Measurements from ENCODE around the gene IVNS1ABP. TPM values are rescaled to one million over a fixed set of nuclear protein-coding genes. Genes with fewer than 3 reads are reported as not detected.

IVNS1ABP gene
- total RNA-seq, 4 donors from 2014 or later = 18.3 to 38.1 (median 32.3) TPM

GRCh38 chr1:185280589-185280988 lies 36.5 kb downstream of the IVNS1ABP start:
- H3K4me1 ChIP-seq = no peaks in the 10 kb centered on the region
- no peak overlapping the region for H3K4me3 ChIP-seq
- intact Hi-C loops (cut with DNase I; ENCODE audit: low total_unique reads) = no loop called here
- DNase-seq = no peak
- no peaks in the 10 kb centered on the region for H3K27me3 ChIP-seq
- ATAC-seq = no peak
- in situ Hi-C loops (cut with MboI; ENCODE audit: low sequenced_read_pairs in 4 of 4) = loop anchor here in 1 of 4 donors (25.0 kb wide), 1 partner anchor 1082 kb away; no protein-coding TSS in a partner anchor
- no peak overlapping the region for H3K27ac ChIP-seq
- H3K9me3 ChIP-seq = no peaks in the 10 kb centered on the region
- TF ChIP-seq CTCF (IDR thresholded peaks at IDR 0.05 in 4 of 5, conservative IDR thresholded peaks at IDR 0.05 in 1 of 5) = no peak
- no peak for TF ChIP-seq POLR2A (IDR thresholded peaks at IDR 0.05)
- H3K36me3 ChIP-seq = no peaks in the 10 kb centered on the region

GRCh38 chr1:185279571-185279970 lies 37.5 kb downstream of the IVNS1ABP start:
- no peak for DNase-seq
- Histone ChIP-seq H3K36me3 (no peaks in the 10 kb centered on the region), H3K4me1 (no peaks in the 10 kb centered on the region), H3K9me3 (no peaks in the 10 kb centered on the region), H3K27ac (no peak overlapping the region), H3K27me3 (no peaks in the 10 kb centered on the region), H3K4me3 (no peak overlapping the region)
- in situ Hi-C loops (cut with MboI; ENCODE audit: low sequenced_read_pairs in 4 of 4) = loop anchor here in 1 of 4 donors (25.0 kb wide), 1 partner anchor 1083 kb away; no protein-coding TSS in a partner anchor
- no peak for TF ChIP-seq CTCF (IDR thresholded peaks at IDR 0.05 in 4 of 5, conservative IDR thresholded peaks at IDR 0.05 in 1 of 5)
- TF ChIP-seq POLR2A (IDR thresholded peaks at IDR 0.05) = no peak
- intact Hi-C loops (cut with DNase I; ENCODE audit: low total_unique reads) = no loop called here
- ATAC-seq = no peak

GRCh38 chr1:185271921-185272320 lies 45.1 kb downstream of the IVNS1ABP start:
- Histone ChIP-seq H3K4me3 (no peak overlapping the region), H3K4me1 (no peaks in the 10 kb centered on the region), H3K27ac (no peak overlapping the region), H3K9me3 (no peaks in the 10 kb centered on the region), H3K36me3 (no peaks in the 10 kb centered on the region), H3K27me3 (no peaks in the 10 kb centered on the region)
- ATAC-seq (no peak), DNase-seq (no peak)
- TF ChIP-seq CTCF (IDR thresholded peaks at IDR 0.05 in 4 of 5, conservative IDR thresholded peaks at IDR 0.05 in 1 of 5) (no peak), POLR2A (IDR thresholded peaks at IDR 0.05) (no peak)
- in situ Hi-C loops (cut with MboI; ENCODE audit: low sequenced_read_pairs in 4 of 4) = no loop called here
- intact Hi-C loops (cut with DNase I; ENCODE audit: low total_unique reads) = no loop called here

- H3K36me3 ChIP-seq = no peaks in the 10 kb centered on the region
- TF ChIP-seq CTCF (IDR thresholded peaks at IDR 0.05 in 4 of 5, conservative IDR thresholded peaks at IDR 0.05 in 1 of 5) = no peak
- H3K27me3 ChIP-seq = no peaks in the 10 kb centered on the region
- no peaks in the 10 kb centered on the region for H3K4me1 ChIP-seq
- no peak for DNase-seq
- in situ Hi-C loops (cut with MboI; ENCODE audit: low sequenced_read_pairs in 4 of 4) = no loop called here
- H3K4me3 ChIP-seq = no peak overlapping the region
- no peaks in the 10 kb centered on the region for H3K9me3 ChIP-seq
- intact Hi-C loops (cut with DNase I; ENCODE audit: low total_unique reads) = no loop called here
- H3K27ac ChIP-seq = no peak overlapping the region
- no peak for ATAC-seq
Observed at GRCh38 chr1:185268352-185268751, 48.7 kb downstream of the IVNS1ABP start.

GRCh38 chr1:185267701-185268100 lies 49.3 kb downstream of the IVNS1ABP start:
- TF ChIP-seq POLR2A (IDR thresholded peaks at IDR 0.05) (no peak), CTCF (IDR thresholded peaks at IDR 0.05 in 4 of 5, conservative IDR thresholded peaks at IDR 0.05 in 1 of 5) (no peak)
- in situ Hi-C loops (cut with MboI; ENCODE audit: low sequenced_read_pairs in 4 of 4) = no loop called here
- no peak for ATAC-seq

More at GRCh38 chr1:185267701-185268100, 49.3 kb downstream of the IVNS1ABP start:
- no peak for DNase-seq
- no peaks in the 10 kb centered on the region for H3K27me3 ChIP-seq
- H3K4me1 ChIP-seq = no peaks in the 10 kb centered on the region
- intact Hi-C loops (cut with DNase I; ENCODE audit: low total_unique reads) = no loop called here
- H3K36me3 ChIP-seq = no peaks in the 10 kb centered on the region
- H3K27ac ChIP-seq = no peak overlapping the region
- H3K4me3 ChIP-seq = no peak overlapping the region
- H3K9me3 ChIP-seq = no peaks in the 10 kb centered on the region
